LNCaP clone FGC (cell line): Measurements from ENCODE around the gene MARK3.

Source experiments
- DNase-seq: peaks from one replicate; pipeline ENCODE4 v3.0.0-alpha.2; 2011; ENCODE audit warnings: low read depth
- H3K4me3 ChIP-seq: 2 replicates; pipeline ENCODE4 v1.5.1; 2011; ENCODE audit warnings: mild to moderate bottlenecking, low read depth, low read length, control low read depth
- TF ChIP-seq, protein P1 (sequence below): IDR thresholded peaks from 2 replicates; pipeline ENCODE4 v1.5.1; 2012; ENCODE audit warnings: mild to moderate bottlenecking; ENCODE audit not compliant: control insufficient read depth, insufficient read depth; ENCODE audit errors: extremely low read depth

MARK3 gene

DNA sequence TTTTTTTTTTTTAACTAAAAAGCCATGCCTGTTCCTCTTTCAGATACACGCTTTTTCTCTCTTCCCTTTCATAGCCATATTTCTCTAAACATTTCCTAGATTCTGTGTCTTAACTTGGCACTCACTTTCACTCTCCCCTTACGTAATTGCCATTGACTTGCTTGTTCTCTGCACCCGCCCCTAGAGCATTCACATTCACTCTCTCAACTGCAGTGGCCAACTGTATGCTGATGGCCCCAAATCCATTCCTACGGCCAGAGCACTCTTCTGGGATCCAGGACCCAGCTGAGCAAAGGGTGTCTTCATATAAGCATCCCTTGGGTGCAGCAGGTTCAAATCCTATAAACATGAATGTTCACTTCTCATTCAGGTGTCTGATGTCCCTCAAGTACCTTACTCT is 77.9 kb downstream of the MARK3 start:
- no peak for DNase-seq
- no peak overlapping the region for H3K4me3 ChIP-seq
- TF ChIP-seq, protein P1, sequence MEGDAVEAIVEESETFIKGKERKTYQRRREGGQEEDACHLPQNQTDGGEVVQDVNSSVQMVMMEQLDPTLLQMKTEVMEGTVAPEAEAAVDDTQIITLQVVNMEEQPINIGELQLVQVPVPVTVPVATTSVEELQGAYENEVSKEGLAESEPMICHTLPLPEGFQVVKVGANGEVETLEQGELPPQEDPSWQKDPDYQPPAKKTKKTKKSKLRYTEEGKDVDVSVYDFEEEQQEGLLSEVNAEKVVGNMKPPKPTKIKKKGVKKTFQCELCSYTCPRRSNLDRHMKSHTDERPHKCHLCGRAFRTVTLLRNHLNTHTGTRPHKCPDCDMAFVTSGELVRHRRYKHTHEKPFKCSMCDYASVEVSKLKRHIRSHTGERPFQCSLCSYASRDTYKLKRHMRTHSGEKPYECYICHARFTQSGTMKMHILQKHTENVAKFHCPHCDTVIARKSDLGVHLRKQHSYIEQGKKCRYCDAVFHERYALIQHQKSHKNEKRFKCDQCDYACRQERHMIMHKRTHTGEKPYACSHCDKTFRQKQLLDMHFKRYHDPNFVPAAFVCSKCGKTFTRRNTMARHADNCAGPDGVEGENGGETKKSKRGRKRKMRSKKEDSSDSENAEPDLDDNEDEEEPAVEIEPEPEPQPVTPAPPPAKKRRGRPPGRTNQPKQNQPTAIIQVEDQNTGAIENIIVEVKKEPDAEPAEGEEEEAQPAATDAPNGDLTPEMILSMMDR = no peak

DNA sequence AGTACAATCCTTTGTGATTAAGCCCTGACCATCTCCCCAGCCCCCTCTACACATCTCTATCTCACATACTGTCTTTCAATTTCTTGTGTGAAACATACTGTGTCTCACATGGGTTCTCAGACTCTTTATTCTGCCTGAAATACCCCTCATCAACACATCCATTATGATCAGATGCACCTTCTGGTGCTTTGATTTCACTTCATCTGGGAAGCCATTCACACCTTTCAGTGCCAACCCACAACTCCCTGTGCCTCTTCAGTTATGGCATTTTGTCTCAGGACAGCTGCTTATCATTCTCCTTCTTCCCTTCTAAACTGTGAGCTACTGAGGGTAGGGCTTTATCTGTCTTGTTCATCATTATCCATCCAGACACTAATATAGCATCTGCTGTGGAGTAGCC is 78.6 kb downstream of the MARK3 start:
- H3K4me3 ChIP-seq = no peak overlapping the region
- TF ChIP-seq, protein P1 = no peak
- DNase-seq = no peak

DNA sequence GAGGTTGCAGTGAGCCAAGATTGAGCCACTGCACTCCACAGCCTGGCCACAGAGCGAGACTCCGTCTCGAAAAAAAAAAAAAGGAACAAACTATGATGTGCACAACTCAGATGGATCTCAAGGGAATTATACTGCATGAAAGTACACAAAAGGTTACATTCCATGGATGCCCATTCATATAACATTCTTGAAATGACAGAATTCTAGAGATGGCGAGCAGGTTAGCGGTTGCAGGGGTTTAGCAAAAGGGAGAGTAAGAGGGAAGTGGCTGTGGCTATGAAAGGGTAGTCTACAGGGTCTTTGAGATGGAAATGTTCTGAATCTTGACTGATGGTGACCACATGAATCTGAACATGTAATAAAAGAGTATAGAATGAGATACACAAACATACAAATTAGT is 87.7 kb downstream of the MARK3 start:
- H3K4me3 ChIP-seq = no peak overlapping the region
- no peak for DNase-seq
- TF ChIP-seq, protein P1 = no peak

DNA sequence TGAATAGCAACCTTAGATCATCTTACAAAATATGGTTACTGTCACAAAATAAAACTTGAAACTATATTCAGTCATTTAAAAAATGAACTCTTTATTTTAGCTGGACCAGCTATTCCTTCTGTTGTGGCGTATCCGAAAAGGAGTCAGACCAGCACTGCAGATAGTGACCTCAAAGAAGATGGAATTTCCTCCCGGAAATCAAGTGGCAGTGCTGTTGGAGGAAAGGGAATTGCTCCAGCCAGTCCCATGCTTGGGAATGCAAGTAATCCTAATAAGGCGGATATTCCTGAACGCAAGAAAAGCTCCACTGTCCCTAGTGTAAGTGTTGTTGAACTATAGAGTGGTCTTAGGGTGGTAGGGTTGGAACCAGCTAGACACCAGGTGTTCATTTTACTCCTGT is 89.7 kb downstream of the MARK3 start:
- DNase-seq = no peak
- H3K4me3 ChIP-seq = no peak overlapping the region
- TF ChIP-seq, protein P1 = no peak

DNA sequence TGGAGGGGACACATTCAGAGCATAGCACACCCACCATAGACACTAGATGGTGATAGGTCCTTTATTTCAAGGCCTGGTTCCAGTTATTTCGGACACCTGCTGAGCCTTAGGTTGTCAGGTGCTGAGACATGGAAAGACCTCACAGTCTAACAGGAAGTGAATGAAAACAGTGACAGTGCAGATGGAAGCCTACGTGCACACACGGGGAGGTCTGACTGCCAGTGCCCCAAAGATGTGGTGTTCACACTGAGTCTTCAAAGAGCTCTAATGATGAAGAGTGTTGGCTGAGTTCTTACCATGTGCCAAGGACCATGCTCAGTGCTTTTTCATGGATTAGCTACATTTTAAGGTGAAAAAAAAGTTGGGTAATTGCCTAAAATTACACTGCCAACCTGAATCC is 90.8 kb downstream of the MARK3 start:
- DNase-seq = no peak
- TF ChIP-seq, protein P1 = no peak

DNA sequence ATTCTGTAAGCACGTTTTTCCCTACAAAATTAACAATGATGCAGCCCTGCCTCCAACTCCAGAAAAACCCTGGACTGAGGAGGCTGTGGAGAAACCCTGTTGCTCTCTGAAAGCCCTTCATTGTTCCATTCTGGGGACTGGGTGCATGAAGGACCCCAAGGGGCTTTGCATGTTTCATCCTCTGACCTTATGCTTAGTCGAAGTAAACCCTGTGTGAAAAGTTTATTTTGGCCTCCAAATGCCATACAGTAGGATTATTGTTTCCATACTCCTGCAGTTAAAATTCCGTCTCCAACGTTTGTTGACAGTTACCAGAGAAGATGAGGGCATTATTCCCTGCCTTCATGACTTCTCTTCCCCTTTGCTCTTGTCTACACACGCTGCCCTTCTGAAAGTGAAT is 91.4 kb downstream of the MARK3 start:
- DNase-seq = no peak
- H3K4me3 ChIP-seq = no peak overlapping the region
- TF ChIP-seq, protein P1 = no peak

More for the DNA sequence above, 90.8 kb downstream of the MARK3 start:
- H3K4me3 ChIP-seq = no peak overlapping the region

DNA sequence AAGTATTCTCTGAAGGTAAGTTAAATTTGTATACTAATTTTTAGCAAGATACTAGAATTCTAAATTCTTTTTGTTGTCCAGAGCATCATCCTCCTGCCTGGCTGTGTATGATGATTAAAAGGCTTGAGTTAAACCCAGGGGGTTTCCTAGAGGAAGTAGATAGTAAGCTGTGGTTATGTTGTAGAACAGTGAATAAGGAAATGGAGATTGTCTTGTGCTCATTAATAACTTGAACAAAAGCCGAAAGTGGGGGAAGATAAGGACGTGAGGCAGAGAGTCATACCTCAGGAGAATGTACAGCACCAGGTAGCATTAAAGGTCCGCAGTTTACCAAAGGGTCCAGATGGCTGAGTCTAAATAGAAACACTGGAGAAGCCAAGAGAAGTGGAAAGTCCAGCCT is 95.4 kb downstream of the MARK3 start:
- TF ChIP-seq, protein P1 = no peak
- no peak overlapping the region for H3K4me3 ChIP-seq
- DNase-seq = no peak
